Panc1 (cell line): ENCODE data around the gene PPFIA3. TPM values are rescaled to one million over a fixed set of nuclear protein-coding genes. Genes with fewer than 3 reads are reported as not detected.

Experiments used
- ATAC-seq: fragments of 200-7000 bp; cut with Tn5 transposase; 2 replicates; pipeline ENCODE4 v1.9.1; 2020; ENCODE audit warnings: mild to moderate bottlenecking, moderate library complexity
- BruUV-seq: library from RNA; stranded (reverse); fragments of 400-500 nt; replicated peaks from 2 replicates; lab custom pipeline; 2021; lab: Mats Ljungman, UMichigan
- CTCF ChIA-PET: fragments of 300-600 bp; sonication (Branson Sonifier 250); formaldehyde crosslinking; loops from one replicate; lab custom pipeline; 2022; ENCODE audit warnings: antibody characterized with exemption; lab: Charles Lee
- POLR2A ChIA-PET: fragments of 300-600 bp; sonication (Branson Sonifier 250); formaldehyde crosslinking; loops from one replicate; lab custom pipeline; 2022; ENCODE audit warnings: antibody characterized with exemption; lab: Charles Lee
- DNase-seq: peaks from one replicate; pipeline ENCODE4 v3.0.0-alpha.2; 2010; ENCODE audit warnings: low read depth, low spot score
- H3K27ac ChIP-seq: 2 replicates; pipeline ENCODE4 v1.5.1; 2011; ENCODE audit warnings: mild to moderate bottlenecking, low read length, inconsistent platforms
- H3K27me3 ChIP-seq: fragments of 200-500 bp; sonication (Bioruptor generic); 2 replicates; pipeline ENCODE4 v1.6.0; 2014; ENCODE audit warnings: low read length, inconsistent platforms; ENCODE audit not compliant: control insufficient read depth, insufficient read depth
- H3K36me3 ChIP-seq: fragments of 200-500 bp; sonication (Bioruptor generic); 2 replicates; pipeline ENCODE4 v1.5.1; 2014; ENCODE audit warnings: inconsistent platforms, mild to moderate bottlenecking, low read length, moderate library complexity; ENCODE audit not compliant: control insufficient read depth, insufficient read depth
- H3K4me1 ChIP-seq: 2 replicates; pipeline ENCODE4 v1.5.1; 2011; ENCODE audit warnings: inconsistent platforms, mild to moderate bottlenecking, low read length, moderate library complexity; ENCODE audit not compliant: control insufficient read depth, insufficient read depth
- H3K4me3 ChIP-seq, 2 experiments: 2 replicates each; pipeline ENCODE4 v1.5.1; 2011 to 2012; ENCODE audit warnings: low read depth in 2 of 2, low read length in 2 of 2, mild to moderate bottlenecking in 2 of 2, inconsistent platforms in 1 of 2, moderate library complexity in 1 of 2
- H3K9me3 ChIP-seq: fragments of 200-500 bp; sonication (Bioruptor generic); 2 replicates; pipeline ENCODE4 v1.5.1; 2014; ENCODE audit warnings: low read depth, mild to moderate bottlenecking, inconsistent platforms, low read length, moderate library complexity; ENCODE audit not compliant: control insufficient read depth, insufficient read depth
- POLR2AphosphoS5 ChIP-seq: IDR thresholded peaks from 2 replicates; pipeline ENCODE4 v1.6.1; 2012; ENCODE audit warnings: mild to moderate bottlenecking, low read depth, low read length, moderate library complexity
- SIN3A ChIP-seq: IDR thresholded peaks from 2 replicates; pipeline ENCODE4 v1.6.1; 2012; ENCODE audit warnings: low read depth, mild to moderate bottlenecking, low read length, moderate library complexity, borderline replicate concordance; ENCODE audit not compliant: insufficient read depth
- TCF7L2 ChIP-seq: IDR thresholded peaks from 2 replicates; pipeline ENCODE4 v1.6.1; 2011; ENCODE audit warnings: mild to moderate bottlenecking, low read depth, low read length, inconsistent platforms
- in situ Hi-C: cut with HindIII; loops from 2 replicates; pipeline ENCODE4 v1.10.0; 2016; ENCODE audit warnings: low sequenced_read_pairs, low pct_unique_long_range_greater_than_20kb
- intact Hi-C: fragments of 100-400 bp; cut with micrococcal nuclease; formaldehyde crosslinking; loops from one replicate; pipeline ENCODE4 v1.10.0; 2022; ENCODE audit not compliant: unreplicated experiment
- total RNA-seq: library from RNA; stranded (reverse); gene quantifications from one replicate; pipeline ENCODE4 v1.2.1, GENCODE V29; 2021; ENCODE audit not compliant: unreplicated experiment
- TF ChIP-seq, protein P1 (sequence below): fragments of 450-650 bp; IDR thresholded peaks from 2 replicates; pipeline ENCODE4 v1.5.1; 2017; ENCODE audit warnings: mild to moderate bottlenecking
- TF ChIP-seq, protein P2 (sequence below), 2 experiments: IDR thresholded peaks; 2 replicates each; pipeline ENCODE4 v1.6.1; 2011 to 2012; ENCODE audit warnings: low read depth in 2 of 2, control low read depth in 1 of 2, low read length in 1 of 2, mild to moderate bottlenecking in 1 of 2, moderate library complexity in 1 of 2; ENCODE audit not compliant: insufficient read depth in 1 of 2

The PPFIA3 gene
- total RNA-seq, 1 experiment from 2014 or later, result 21.7 TPM

DNA sequence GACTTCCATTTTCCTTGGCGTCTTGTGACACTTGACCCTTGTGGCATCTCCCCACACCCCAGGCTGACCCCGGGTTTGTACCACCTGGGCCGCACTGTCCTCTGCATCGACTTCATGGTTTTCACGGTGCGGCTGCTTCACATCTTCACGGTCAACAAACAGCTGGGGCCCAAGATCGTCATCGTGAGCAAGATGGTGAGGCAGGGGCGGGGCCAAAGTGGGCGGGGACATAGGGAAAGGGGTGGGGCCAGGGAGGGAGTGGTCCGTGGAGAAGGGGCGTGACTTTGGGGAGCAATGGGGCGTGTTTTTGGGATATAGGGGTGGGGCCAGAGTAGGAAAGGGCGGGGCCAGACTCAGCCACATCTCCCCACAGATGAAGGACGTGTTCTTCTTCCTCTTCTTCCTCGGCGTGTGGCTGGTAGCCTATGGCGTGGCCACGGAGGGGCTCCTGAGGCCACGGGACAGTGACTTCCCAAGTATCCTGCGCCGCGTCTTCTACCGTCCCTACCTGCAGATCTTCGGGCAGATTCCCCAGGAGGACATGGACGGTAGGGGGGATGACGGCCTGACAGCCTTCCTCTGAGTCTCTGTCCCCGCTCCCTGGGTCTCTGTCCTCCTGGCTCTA lies 81.0 kb downstream of the PPFIA3 start:
- no peak for DNase-seq
- TF ChIP-seq POLR2AphosphoS5 (no peak), TCF7L2 (no peak), SIN3A (no peak)
- TF ChIP-seq, protein P1, sequence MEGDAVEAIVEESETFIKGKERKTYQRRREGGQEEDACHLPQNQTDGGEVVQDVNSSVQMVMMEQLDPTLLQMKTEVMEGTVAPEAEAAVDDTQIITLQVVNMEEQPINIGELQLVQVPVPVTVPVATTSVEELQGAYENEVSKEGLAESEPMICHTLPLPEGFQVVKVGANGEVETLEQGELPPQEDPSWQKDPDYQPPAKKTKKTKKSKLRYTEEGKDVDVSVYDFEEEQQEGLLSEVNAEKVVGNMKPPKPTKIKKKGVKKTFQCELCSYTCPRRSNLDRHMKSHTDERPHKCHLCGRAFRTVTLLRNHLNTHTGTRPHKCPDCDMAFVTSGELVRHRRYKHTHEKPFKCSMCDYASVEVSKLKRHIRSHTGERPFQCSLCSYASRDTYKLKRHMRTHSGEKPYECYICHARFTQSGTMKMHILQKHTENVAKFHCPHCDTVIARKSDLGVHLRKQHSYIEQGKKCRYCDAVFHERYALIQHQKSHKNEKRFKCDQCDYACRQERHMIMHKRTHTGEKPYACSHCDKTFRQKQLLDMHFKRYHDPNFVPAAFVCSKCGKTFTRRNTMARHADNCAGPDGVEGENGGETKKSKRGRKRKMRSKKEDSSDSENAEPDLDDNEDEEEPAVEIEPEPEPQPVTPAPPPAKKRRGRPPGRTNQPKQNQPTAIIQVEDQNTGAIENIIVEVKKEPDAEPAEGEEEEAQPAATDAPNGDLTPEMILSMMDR, result no peak
- TF ChIP-seq, protein P2, sequence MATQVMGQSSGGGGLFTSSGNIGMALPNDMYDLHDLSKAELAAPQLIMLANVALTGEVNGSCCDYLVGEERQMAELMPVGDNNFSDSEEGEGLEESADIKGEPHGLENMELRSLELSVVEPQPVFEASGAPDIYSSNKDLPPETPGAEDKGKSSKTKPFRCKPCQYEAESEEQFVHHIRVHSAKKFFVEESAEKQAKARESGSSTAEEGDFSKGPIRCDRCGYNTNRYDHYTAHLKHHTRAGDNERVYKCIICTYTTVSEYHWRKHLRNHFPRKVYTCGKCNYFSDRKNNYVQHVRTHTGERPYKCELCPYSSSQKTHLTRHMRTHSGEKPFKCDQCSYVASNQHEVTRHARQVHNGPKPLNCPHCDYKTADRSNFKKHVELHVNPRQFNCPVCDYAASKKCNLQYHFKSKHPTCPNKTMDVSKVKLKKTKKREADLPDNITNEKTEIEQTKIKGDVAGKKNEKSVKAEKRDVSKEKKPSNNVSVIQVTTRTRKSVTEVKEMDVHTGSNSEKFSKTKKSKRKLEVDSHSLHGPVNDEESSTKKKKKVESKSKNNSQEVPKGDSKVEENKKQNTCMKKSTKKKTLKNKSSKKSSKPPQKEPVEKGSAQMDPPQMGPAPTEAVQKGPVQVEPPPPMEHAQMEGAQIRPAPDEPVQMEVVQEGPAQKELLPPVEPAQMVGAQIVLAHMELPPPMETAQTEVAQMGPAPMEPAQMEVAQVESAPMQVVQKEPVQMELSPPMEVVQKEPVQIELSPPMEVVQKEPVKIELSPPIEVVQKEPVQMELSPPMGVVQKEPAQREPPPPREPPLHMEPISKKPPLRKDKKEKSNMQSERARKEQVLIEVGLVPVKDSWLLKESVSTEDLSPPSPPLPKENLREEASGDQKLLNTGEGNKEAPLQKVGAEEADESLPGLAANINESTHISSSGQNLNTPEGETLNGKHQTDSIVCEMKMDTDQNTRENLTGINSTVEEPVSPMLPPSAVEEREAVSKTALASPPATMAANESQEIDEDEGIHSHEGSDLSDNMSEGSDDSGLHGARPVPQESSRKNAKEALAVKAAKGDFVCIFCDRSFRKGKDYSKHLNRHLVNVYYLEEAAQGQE (IDR thresholded peaks at IDR 0.05; ENCODE audit: insufficient read depth in 1 of 2, low read depth in 2 of 2, low read length in 1 of 2), result no peak
- Histone ChIP-seq H3K36me3 (no peaks in the 10 kb centered on the region; the same call in 1 of the 2 replicates), H3K27ac (no peak overlapping the region), H3K9me3 (no peaks in the 10 kb centered on the region), H3K4me1 (no peaks in the 10 kb centered on the region), H3K4me3 (no peak overlapping the region), H3K27me3 (no peaks in the 10 kb centered on the region)
- in situ Hi-C loops (no loop called here), intact Hi-C loops (no loop called here)
- ChIA-PET POLR2A (no interaction called here), CTCF (interaction anchor here (0.6 kb wide), 1 partner anchor 61 kb away, joined by 7 read pairs; no protein-coding TSS in a partner anchor)
- no TSS peak for BruUV-seq
- peak; percentile 76 for ATAC-seq

Other genes starting within 250 kb of the PPFIA3 start
- 27.1 TPM for gene PPP1R15A, start 247.1 kb upstream of the PPFIA3 start, total RNA-seq
- gene TULP2, start 220.8 kb upstream of the PPFIA3 start, total RNA-seq, result 0.15 TPM
- 102 TPM for gene NUCB1, start 219.2 kb upstream of the PPFIA3 start, total RNA-seq
- gene DHDH, start 185.8 kb upstream of the PPFIA3 start, total RNA-seq, result 0.85 TPM
- 100 TPM for gene BAX, start 164.7 kb upstream of the PPFIA3 start, total RNA-seq
- 1,332 TPM for gene FTL, start 154.2 kb upstream of the PPFIA3 start, total RNA-seq
- 20.2 TPM for gene GYS1, start 126.2 kb upstream of the PPFIA3 start, total RNA-seq
- gene RUVBL2, start 125.7 kb upstream of the PPFIA3 start, total RNA-seq, result 170 TPM
- 0.39 TPM for gene LHB, start 102.5 kb upstream of the PPFIA3 start, total RNA-seq
- gene CGB3, start 95.2 kb upstream of the PPFIA3 start, total RNA-seq, result not detected
- not detected for gene CGB2, start 87.7 kb upstream of the PPFIA3 start, total RNA-seq
- gene CGB1, start 82.6 kb upstream of the PPFIA3 start, total RNA-seq, result not detected
- not detected for gene CGB5, start 75.7 kb upstream of the PPFIA3 start, total RNA-seq
- gene CGB8, start 70.4 kb upstream of the PPFIA3 start, total RNA-seq, result not detected
- gene CGB7, start 61.8 kb upstream of the PPFIA3 start, total RNA-seq, result 0.95 TPM
- 0.39 TPM for gene NTF4, start 54.7 kb upstream of the PPFIA3 start, total RNA-seq
- 0.03 TPM for gene KCNA7, start 46.8 kb upstream of the PPFIA3 start, total RNA-seq
- gene SNRNP70, start 34.1 kb upstream of the PPFIA3 start, total RNA-seq, result 180 TPM
- gene LIN7B, start 5.2 kb upstream of the PPFIA3 start, total RNA-seq, result 6.4 TPM
- 1.4 TPM for gene C19orf73, start 401 bp upstream of the PPFIA3 start, total RNA-seq
- 0.13 TPM for gene HRC, start 35.9 kb downstream of the PPFIA3 start, total RNA-seq
- gene TRPM4, start 38.2 kb downstream of the PPFIA3 start, total RNA-seq, result 19.4 TPM
- gene SLC6A16, start 205.6 kb downstream of the PPFIA3 start, total RNA-seq, result 1.3 TPM
- 0.33 TPM for gene CD37, start 215.9 kb downstream of the PPFIA3 start, total RNA-seq
- gene TEAD2, start 242.9 kb downstream of the PPFIA3 start, total RNA-seq, result 31.9 TPM
- 0.95 TPM for gene DKKL1, start 244.3 kb downstream of the PPFIA3 start, total RNA-seq